MM.1S (cell line): ENCODE data around the gene CDT1.

Experiments
- CTCF ChIP-seq: fragments of 300-600 bp; sonication (generic); IDR thresholded peaks from 2 replicates; pipeline ENCODE4 v1.5.1; 2016; ENCODE audit warnings: antibody characterized with exemption, low read length, mixed read lengths
- EZH2 ChIP-seq: fragments of 300-600 bp; sonication (generic); optimal IDR thresholded peaks from 2 replicates; pipeline ENCODE3; 2017; ENCODE audit warnings: low read depth, mild to moderate bottlenecking, antibody characterized with exemption, low read length, mixed read lengths
- EZH2phosphoT487 ChIP-seq: fragments of 300-600 bp; sonication (generic); IDR thresholded peaks from 2 replicates; pipeline ENCODE4 v1.6.1; 2018; ENCODE audit warnings: antibody characterized with exemption, low read length

GRCh38 chr16:88830783-88831182, 27.2 kb downstream of the CDT1 start:
- TF ChIP-seq CTCF (no peak), EZH2 (no peak), EZH2phosphoT487 (no peak)
